Measurements from ENCODE around the gene AP2M1. TPM values are rescaled to one million over a fixed set of nuclear protein-coding genes. Genes with fewer than 3 reads are reported as not detected.

Gene AP2M1
- total RNA-seq, 1 experiment from 2014 or later = 194 TPM

- H3K9me3 ChIP-seq (replicated peaks) = no peaks in the 10 kb centered on the region
- peaks cover 64% of the 10 kb centered on the region for H3K36me3 ChIP-seq
- no peak overlapping the region for H3K27ac ChIP-seq
- H3K4me3 ChIP-seq = no peak overlapping the region
- H3K4me1 ChIP-seq = no peaks in the 10 kb centered on the region
- no peaks in the 10 kb centered on the region for H3K27me3 ChIP-seq
- DNase-seq = no peak
Observed at GRCh38 chr3:184167786-184168185, 6.9 kb upstream of the AP2M1 start.

- Histone ChIP-seq H3K27ac (no peak overlapping the region), H3K4me1 (no peaks in the 10 kb centered on the region), H3K4me3 (no peak overlapping the region), H3K36me3 (peaks cover 63% of the 10 kb centered on the region), H3K27me3 (no peaks in the 10 kb centered on the region), H3K9me3 (replicated peaks) (no peaks in the 10 kb centered on the region)
- no peak for DNase-seq
Observed at GRCh38 chr3:184168363-184169120, 6.1 kb upstream of the AP2M1 start.

- Histone ChIP-seq H3K4me1 (peaks cover 5% of the 10 kb centered on the region), H3K36me3 (peaks cover 51% of the 10 kb centered on the region), H3K9me3 (replicated peaks) (no peaks in the 10 kb centered on the region), H3K4me3 (no peak overlapping the region), H3K27ac (no peak overlapping the region), H3K27me3 (no peaks in the 10 kb centered on the region)
- no peak for DNase-seq
Observed at GRCh38 chr3:184169896-184170875, 4.5 kb upstream of the AP2M1 start.

GRCh38 chr3:184171562-184171961 lies 3.1 kb upstream of the AP2M1 start:
- Histone ChIP-seq H3K27me3 (no peaks in the 10 kb centered on the region), H3K4me3 (no peak overlapping the region), H3K36me3 (peaks cover 37% of the 10 kb centered on the region), H3K4me1 (peaks cover 5% of the 10 kb centered on the region), H3K27ac (no peak overlapping the region), H3K9me3 (replicated peaks) (no peaks in the 10 kb centered on the region)
- DNase-seq = no peak

- peaks cover 39% of the 10 kb centered on the region for H3K36me3 ChIP-seq
- H3K9me3 ChIP-seq (replicated peaks) = no peaks in the 10 kb centered on the region
- H3K27me3 ChIP-seq = no peaks in the 10 kb centered on the region
- no peak overlapping the region for H3K4me3 ChIP-seq
- DNase-seq = no peak
- peaks cover 11% of the 10 kb centered on the region for H3K4me1 ChIP-seq
- no peak overlapping the region for H3K27ac ChIP-seq
Observed at GRCh38 chr3:184172681-184173373, 1.8 kb upstream of the AP2M1 start.

- Histone ChIP-seq H3K27me3 (no peaks in the 10 kb centered on the region), H3K4me1 (peaks cover 11% of the 10 kb centered on the region), H3K27ac (no peak overlapping the region), H3K4me3 (no peak overlapping the region), H3K9me3 (replicated peaks) (no peaks in the 10 kb centered on the region), H3K36me3 (peaks cover 38% of the 10 kb centered on the region)
- no peak for DNase-seq
Observed at GRCh38 chr3:184173374-184173722, 1.3 kb upstream of the AP2M1 start.

- DNase-seq = no peak
- Histone ChIP-seq H3K27me3 (no peaks in the 10 kb centered on the region), H3K9me3 (replicated peaks) (no peaks in the 10 kb centered on the region), H3K4me3 (peak overlapping the region; percentile 24; the same call in 1 of the 2 replicates), H3K27ac (no peak overlapping the region), H3K36me3 (peaks cover 40% of the 10 kb centered on the region), H3K4me1 (peaks cover 11% of the 10 kb centered on the region)
Observed at GRCh38 chr3:184174284-184174645, 390 bp upstream of the AP2M1 start.

GRCh38 chr3:184175506-184175905 lies 851 bp downstream of the AP2M1 start:
- H3K36me3 ChIP-seq = peaks cover 44% of the 10 kb centered on the region

GRCh38 chr3:184175981-184176376 lies 1.3 kb downstream of the AP2M1 start:
- no peak for DNase-seq
- Histone ChIP-seq H3K36me3 (peaks cover 41% of the 10 kb centered on the region), H3K27me3 (no peaks in the 10 kb centered on the region), H3K27ac (peak overlapping the region; percentile 53), H3K9me3 (replicated peaks) (no peaks in the 10 kb centered on the region), H3K4me3 (peak overlapping the region; percentile 86), H3K4me1 (peaks cover 11% of the 10 kb centered on the region)

More at GRCh38 chr3:184175506-184175905, 851 bp downstream of the AP2M1 start:
- no peaks in the 10 kb centered on the region for H3K9me3 ChIP-seq (replicated peaks)
- DNase-seq = no peak
- H3K27ac ChIP-seq = peak overlapping the region; percentile 55; the same call in 1 of the 2 replicates
- no peaks in the 10 kb centered on the region for H3K27me3 ChIP-seq
- H3K4me3 ChIP-seq = peak overlapping the region; percentile 86
- H3K4me1 ChIP-seq = peaks cover 11% of the 10 kb centered on the region

GRCh38 chr3:184176377-184177330 lies 2.0 kb downstream of the AP2M1 start:
- peak; percentile 84 to 87 for DNase-seq
- Histone ChIP-seq H3K36me3 (peaks cover 42% of the 10 kb centered on the region), H3K4me1 (peaks cover 11% of the 10 kb centered on the region), H3K27me3 (no peaks in the 10 kb centered on the region), H3K9me3 (replicated peaks) (no peaks in the 10 kb centered on the region), H3K4me3 (peak overlapping the region; percentile 86), H3K27ac (peak overlapping the region; percentile 53)

GRCh38 chr3:184177331-184177731 lies 2.7 kb downstream of the AP2M1 start:
- Histone ChIP-seq H3K36me3 (peaks cover 40% of the 10 kb centered on the region), H3K27ac (no peak overlapping the region), H3K4me3 (no peak overlapping the region), H3K4me1 (peaks cover 11% of the 10 kb centered on the region), H3K9me3 (replicated peaks) (no peaks in the 10 kb centered on the region), H3K27me3 (no peaks in the 10 kb centered on the region)
- no peak for DNase-seq

GRCh38 chr3:184177767-184178306 lies 3.2 kb downstream of the AP2M1 start:
- Histone ChIP-seq H3K9me3 (replicated peaks) (no peaks in the 10 kb centered on the region), H3K27ac (no peak overlapping the region), H3K4me1 (peaks cover 11% of the 10 kb centered on the region), H3K27me3 (no peaks in the 10 kb centered on the region), H3K4me3 (no peak overlapping the region), H3K36me3 (peaks cover 45% of the 10 kb centered on the region)
- no peak for DNase-seq

GRCh38 chr3:184178521-184179138 lies 4.0 kb downstream of the AP2M1 start:
- Histone ChIP-seq H3K4me3 (no peak overlapping the region), H3K27me3 (no peaks in the 10 kb centered on the region), H3K4me1 (peaks cover 11% of the 10 kb centered on the region), H3K36me3 (peaks cover 52% of the 10 kb centered on the region), H3K9me3 (replicated peaks) (no peaks in the 10 kb centered on the region), H3K27ac (no peak overlapping the region)
- DNase-seq = no peak
